ENCODE results near the gene FREY1. TPM values are rescaled to one million over a fixed set of nuclear protein-coding genes. Genes with fewer than 3 reads are reported as not detected.

The FREY1 gene
- total and polyA plus RNA-seq, 2 donors (not counting 1 experiment from before 2014, with no cell fraction given): 0.83 TPM; not detected in 1

GRCh38 chr11:45885921-45886721, 20.9 kb downstream of the FREY1 start:
- Histone ChIP-seq H3K27ac (ENCODE audit: insufficient read depth, low read length) (no peak overlapping the region), H3K36me3 (ENCODE audit: control insufficient read depth, insufficient read depth, low read length) (peaks cover 1% of the 10 kb centered on the region), H3K27me3 (ENCODE audit: control insufficient read depth, insufficient read depth, low read length) (no peaks in the 10 kb centered on the region), H3K79me2 (ENCODE audit: control insufficient read depth, insufficient read depth, low read length) (no peaks in the 10 kb centered on the region), H3K9ac (ENCODE audit: insufficient read depth, low read length) (no peak overlapping the region), H2AFZ (ENCODE audit: low read length) (no peak overlapping the region), H4K20me1 (ENCODE audit: control insufficient read depth, extremely low read depth, insufficient read depth, low read length) (peaks cover 3% of the 10 kb centered on the region), H3K4me1 (ENCODE audit: control insufficient read depth, extremely low read depth, insufficient read depth, low read length) (no peaks in the 10 kb centered on the region), H3K4me3 (replicated peaks in 1 of 4; ENCODE audit: control extremely low read depth in 1 of 4, insufficient read depth in 1 of 4, low read depth in 3 of 4, low read length in 4 of 4) (peak overlapping the region in 2 of 4 experiments; percentile 17 to 45), H3K4me2 (ENCODE audit: extremely low read depth, insufficient read depth, low read length) (peak overlapping the region; percentile 54), H3K9me3 (ENCODE audit: control insufficient read depth, insufficient read depth, low read depth, low read length) (no peaks in the 10 kb centered on the region)
- TF ChIP-seq, protein P1, sequence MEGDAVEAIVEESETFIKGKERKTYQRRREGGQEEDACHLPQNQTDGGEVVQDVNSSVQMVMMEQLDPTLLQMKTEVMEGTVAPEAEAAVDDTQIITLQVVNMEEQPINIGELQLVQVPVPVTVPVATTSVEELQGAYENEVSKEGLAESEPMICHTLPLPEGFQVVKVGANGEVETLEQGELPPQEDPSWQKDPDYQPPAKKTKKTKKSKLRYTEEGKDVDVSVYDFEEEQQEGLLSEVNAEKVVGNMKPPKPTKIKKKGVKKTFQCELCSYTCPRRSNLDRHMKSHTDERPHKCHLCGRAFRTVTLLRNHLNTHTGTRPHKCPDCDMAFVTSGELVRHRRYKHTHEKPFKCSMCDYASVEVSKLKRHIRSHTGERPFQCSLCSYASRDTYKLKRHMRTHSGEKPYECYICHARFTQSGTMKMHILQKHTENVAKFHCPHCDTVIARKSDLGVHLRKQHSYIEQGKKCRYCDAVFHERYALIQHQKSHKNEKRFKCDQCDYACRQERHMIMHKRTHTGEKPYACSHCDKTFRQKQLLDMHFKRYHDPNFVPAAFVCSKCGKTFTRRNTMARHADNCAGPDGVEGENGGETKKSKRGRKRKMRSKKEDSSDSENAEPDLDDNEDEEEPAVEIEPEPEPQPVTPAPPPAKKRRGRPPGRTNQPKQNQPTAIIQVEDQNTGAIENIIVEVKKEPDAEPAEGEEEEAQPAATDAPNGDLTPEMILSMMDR (conservative IDR thresholded peaks at IDR 0.05 in 1 of 2, IDR thresholded peaks at IDR 0.05 in 1 of 2; ENCODE audit: low read depth in 1 of 2, low read length in 2 of 2): no peak
- peak; percentile 60 for TF ChIP-seq EZH2 (IDR thresholded peaks at IDR 0.05; ENCODE audit: low read length, missing control alignments)
- DNase-seq (ENCODE audit: low read depth in 2 of 2): no peak

GRCh38 chr11:45885274-45885920, 21.7 kb downstream of the FREY1 start, which contains the start of gene MAPK8IP1:
Gene MAPK8IP1 (plus strand): TSS chr11:45885651. CDS start chr11:45885821, 170 bp downstream.
- Histone ChIP-seq H2AFZ (ENCODE audit: low read length) (no peak within 1 kb of the TSS), H3K9ac (ENCODE audit: insufficient read depth, low read length) (no peak within 1 kb of the TSS), H3K36me3 (ENCODE audit: control insufficient read depth, insufficient read depth, low read length) (peaks cover 2% of the 10 kb centered on the region), H3K4me3 (replicated peaks in 1 of 4; ENCODE audit: control extremely low read depth in 1 of 4, insufficient read depth in 1 of 4, low read depth in 3 of 4, low read length in 4 of 4) (peak within 1 kb of the TSS in 2 of 4 experiments; percentile 17 to 45), H3K79me2 (ENCODE audit: control insufficient read depth, insufficient read depth, low read length) (no peaks in the 10 kb centered on the region), H3K27me3 (ENCODE audit: control insufficient read depth, insufficient read depth, low read length) (no peaks in the 10 kb centered on the region), H4K20me1 (ENCODE audit: control insufficient read depth, extremely low read depth, insufficient read depth, low read length) (peaks cover 3% of the 10 kb centered on the region), H3K4me1 (ENCODE audit: control insufficient read depth, extremely low read depth, insufficient read depth, low read length) (no peaks in the 10 kb centered on the region), H3K4me2 (ENCODE audit: extremely low read depth, insufficient read depth, low read length) (peak within 1 kb of the TSS; percentile 54), H3K9me3 (ENCODE audit: control insufficient read depth, insufficient read depth, low read depth, low read length) (no peaks in the 10 kb centered on the region), H3K27ac (ENCODE audit: insufficient read depth, low read length) (no peak within 1 kb of the TSS)
- TF ChIP-seq EZH2 (IDR thresholded peaks at IDR 0.05; ENCODE audit: low read length, missing control alignments): no peak
- TF ChIP-seq, protein P1 (conservative IDR thresholded peaks at IDR 0.05 in 1 of 2, IDR thresholded peaks at IDR 0.05 in 1 of 2; ENCODE audit: low read depth in 1 of 2, low read length in 2 of 2): no peak
- DNase-seq (ENCODE audit: low read depth in 2 of 2): peak in 1 of 2 donors; percentile 17

DNA sequence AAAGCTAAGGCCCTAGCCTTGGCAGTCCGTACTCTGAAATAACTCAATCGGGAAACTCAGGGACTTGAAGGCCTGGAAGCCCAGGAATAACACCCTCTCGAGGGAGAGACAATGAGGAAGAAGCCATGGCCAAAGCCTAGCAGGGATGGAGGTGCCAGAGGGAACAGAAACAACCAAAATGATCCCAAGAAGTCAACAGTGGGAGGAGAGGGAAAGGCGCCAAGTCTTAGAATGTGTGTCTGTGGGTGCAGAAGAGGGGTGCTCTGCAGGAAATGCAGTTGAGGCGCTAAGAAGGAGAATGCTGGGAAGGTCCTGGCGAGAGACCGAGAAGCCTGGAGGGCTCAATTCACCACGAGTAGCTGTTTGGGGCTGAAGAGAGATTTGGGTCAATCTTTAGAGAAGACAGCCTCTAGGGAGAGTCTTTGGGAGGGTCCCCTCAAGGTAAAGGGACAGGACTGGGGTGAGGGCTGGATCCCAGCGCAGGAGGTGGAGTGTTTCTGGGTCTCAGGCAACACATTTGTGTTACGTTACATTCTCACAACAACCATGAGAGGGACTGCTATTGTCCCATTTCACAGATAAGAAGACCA, 22.4 kb downstream of the FREY1 start:
- Histone ChIP-seq H3K27ac (ENCODE audit: insufficient read depth, low read length) (no peak overlapping the region), H3K4me1 (ENCODE audit: control insufficient read depth, extremely low read depth, insufficient read depth, low read length) (no peaks in the 10 kb centered on the region), H2AFZ (ENCODE audit: low read length) (no peak overlapping the region), H4K20me1 (ENCODE audit: control insufficient read depth, extremely low read depth, insufficient read depth, low read length) (peaks cover 3% of the 10 kb centered on the region), H3K79me2 (ENCODE audit: control insufficient read depth, insufficient read depth, low read length) (no peaks in the 10 kb centered on the region), H3K27me3 (ENCODE audit: control insufficient read depth, insufficient read depth, low read length) (no peaks in the 10 kb centered on the region), H3K4me2 (ENCODE audit: extremely low read depth, insufficient read depth, low read length) (no peak overlapping the region), H3K9ac (ENCODE audit: insufficient read depth, low read length) (no peak overlapping the region), H3K9me3 (ENCODE audit: control insufficient read depth, insufficient read depth, low read depth, low read length) (no peaks in the 10 kb centered on the region), H3K4me3 (replicated peaks in 1 of 4; ENCODE audit: control extremely low read depth in 1 of 4, insufficient read depth in 1 of 4, low read depth in 3 of 4, low read length in 4 of 4) (no peak overlapping the region), H3K36me3 (ENCODE audit: control insufficient read depth, insufficient read depth, low read length) (peaks cover 2% of the 10 kb centered on the region)
- DNase-seq (ENCODE audit: low read depth in 2 of 2): no peak
- TF ChIP-seq, protein P1 (conservative IDR thresholded peaks at IDR 0.05 in 1 of 2, IDR thresholded peaks at IDR 0.05 in 1 of 2; ENCODE audit: low read depth in 1 of 2, low read length in 2 of 2): no peak
- TF ChIP-seq EZH2 (IDR thresholded peaks at IDR 0.05; ENCODE audit: low read length, missing control alignments): no peak
